GM21717 (cell line): ENCODE results near the gene AIPL1.

Source experiments
- ATAC-seq: cut with Tn5 transposase; IDR thresholded peaks from one replicate; pipeline ENCODE4 v1.9.1; 2021; ENCODE audit warnings: mild to moderate bottlenecking, moderate library complexity; ENCODE audit not compliant: unreplicated experiment

The AIPL1 gene

GRCh38 chr17:6421700-6422604 is 13.0 kb downstream of the AIPL1 start:
- ATAC-seq, result no peak

- ATAC-seq, result no peak
Observed at GRCh38 chr17:6420173-6420641, 14.7 kb downstream of the AIPL1 start.

DNA sequence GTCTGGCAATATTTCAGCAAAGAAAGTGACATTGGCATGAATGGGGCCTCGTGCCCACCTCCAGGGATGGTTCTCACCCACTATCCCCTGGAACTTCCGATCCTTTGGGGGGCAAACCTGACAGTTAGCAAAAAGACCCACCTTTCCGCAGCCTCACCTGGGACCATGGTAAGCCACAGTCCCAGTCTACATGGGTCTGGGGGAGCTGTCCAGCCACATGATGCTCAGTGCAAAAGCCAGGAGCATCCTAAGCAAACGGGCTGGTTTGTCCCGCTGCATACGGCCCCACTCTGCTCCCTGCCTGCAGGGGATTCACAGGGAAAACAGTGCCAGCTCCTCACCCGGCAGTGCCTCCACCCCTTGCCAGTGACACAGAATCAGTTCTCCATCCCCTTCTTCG is 19.3 kb downstream of the AIPL1 start:
- no peak for ATAC-seq

GRCh38 chr17:6413065-6413464 is 21.9 kb downstream of the AIPL1 start:
- no peak for ATAC-seq

DNA sequence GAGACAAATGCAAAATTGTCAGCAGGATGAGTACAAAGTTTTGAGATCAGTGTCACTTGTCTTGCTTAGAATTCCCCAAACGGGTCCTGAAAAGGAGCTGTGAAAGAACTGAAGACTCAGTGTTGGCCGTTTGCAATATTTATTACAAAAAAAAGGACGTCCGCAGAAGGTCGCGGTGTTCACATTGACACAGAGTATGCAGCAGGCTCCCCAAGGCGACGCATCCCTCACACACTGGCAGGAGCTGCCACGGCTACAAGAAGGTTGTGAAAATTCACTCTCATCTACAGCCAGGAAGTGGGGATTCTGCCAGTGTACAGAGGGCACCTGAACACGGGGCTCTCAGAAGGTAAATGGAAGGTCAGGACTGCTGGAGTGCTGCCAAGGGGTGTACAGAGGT is 26.2 kb downstream of the AIPL1 start:
- no peak for ATAC-seq

DNA sequence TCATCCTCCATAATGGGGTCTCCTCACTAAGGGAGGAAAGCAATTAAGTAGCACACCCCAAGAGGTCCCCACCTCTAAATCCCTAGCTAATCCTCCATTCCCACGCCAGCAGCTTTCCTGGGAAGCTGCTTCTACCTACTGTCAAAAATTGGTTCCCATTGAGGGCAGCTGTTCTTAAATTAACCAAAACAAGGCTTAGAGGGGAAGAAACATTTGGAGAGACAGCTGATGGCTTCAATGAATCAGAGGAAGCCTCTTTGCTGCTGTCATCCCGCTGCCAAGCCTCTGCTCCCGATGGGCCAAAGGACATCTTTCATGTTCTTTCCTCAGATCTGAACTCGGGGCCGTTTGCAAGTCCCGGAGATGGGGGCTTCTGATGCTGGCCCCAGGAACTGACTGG is 26.6 kb downstream of the AIPL1 start:
- no peak for ATAC-seq

- no peak for ATAC-seq
Observed at GRCh38 chr17:6402258-6402657, 32.7 kb downstream of the AIPL1 start.

DNA sequence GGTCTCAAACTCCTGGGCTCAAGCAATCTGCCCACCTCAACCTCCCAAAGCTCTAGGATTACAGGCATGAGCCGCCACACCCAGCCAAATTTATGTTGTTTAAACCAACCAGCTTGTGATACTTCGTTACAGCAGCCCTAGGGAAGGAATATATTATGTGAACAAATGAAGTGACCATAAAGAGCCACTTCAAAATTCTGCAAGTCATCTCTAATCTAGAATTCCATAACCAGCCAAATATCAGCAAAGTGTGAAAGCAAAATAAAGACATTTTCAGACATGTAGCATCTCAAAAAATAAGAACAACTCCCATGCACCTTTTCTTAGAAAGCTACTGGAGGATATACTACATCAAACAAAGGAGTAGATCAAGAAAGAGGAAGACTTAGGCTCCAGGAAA is 36.0 kb downstream of the AIPL1 start:
- no peak for ATAC-seq

DNA sequence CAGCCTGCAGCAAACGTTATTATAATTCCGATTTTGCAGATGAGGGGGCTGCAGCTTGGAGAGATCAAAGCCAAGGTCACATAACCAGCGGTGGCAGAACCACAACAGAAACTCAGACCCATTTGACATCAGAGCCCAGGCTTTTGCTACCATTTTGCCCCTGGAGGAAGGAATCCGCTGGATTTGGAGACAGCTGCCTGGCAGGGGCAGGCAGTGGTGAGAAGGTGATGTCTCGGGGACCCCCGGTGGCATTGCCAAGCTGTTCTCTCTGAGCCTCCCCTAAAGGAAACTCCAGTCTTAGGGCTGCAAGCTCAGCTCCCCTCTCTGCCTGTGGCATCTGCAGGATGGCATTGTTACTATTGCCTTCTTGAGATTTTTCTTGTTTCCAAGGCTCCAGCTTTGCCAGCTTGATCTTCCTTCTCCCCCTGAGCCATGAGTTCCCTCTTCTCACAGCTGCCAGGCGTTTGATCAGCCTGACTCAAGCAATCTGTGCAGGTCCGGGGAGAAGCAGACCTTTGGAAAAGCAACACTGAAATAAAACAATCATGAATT is 40.8 kb downstream of the AIPL1 start:
- no peak for ATAC-seq

- ATAC-seq, result no peak
Observed at GRCh38 chr17:6393351-6393952, 41.5 kb downstream of the AIPL1 start.

GRCh38 chr17:6392609-6393350 is 42.1 kb downstream of the AIPL1 start:
- ATAC-seq, result no peak

- no peak for ATAC-seq
Observed at GRCh38 chr17:6388416-6388815, 46.5 kb downstream of the AIPL1 start.

DNA sequence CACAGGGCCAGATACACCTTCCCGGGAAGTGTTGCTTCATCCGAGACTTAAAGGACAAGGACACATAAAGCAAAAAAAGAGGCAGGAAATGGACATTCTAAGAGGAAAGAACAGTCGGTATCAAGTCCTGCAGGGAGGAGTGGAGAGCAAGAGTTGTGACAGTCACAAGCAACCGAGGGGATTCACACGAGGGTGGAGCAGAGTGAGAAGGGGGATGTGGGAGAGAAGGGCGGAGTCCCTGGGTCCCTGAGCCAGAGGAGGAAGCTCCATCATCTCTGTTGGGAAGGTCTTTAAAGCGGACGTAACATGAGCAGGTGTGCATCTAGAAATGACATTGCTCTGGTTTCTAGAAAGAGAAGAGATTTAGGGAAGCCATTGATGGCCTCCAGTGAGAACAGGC is 47.1 kb downstream of the AIPL1 start:
- no peak for ATAC-seq

DNA sequence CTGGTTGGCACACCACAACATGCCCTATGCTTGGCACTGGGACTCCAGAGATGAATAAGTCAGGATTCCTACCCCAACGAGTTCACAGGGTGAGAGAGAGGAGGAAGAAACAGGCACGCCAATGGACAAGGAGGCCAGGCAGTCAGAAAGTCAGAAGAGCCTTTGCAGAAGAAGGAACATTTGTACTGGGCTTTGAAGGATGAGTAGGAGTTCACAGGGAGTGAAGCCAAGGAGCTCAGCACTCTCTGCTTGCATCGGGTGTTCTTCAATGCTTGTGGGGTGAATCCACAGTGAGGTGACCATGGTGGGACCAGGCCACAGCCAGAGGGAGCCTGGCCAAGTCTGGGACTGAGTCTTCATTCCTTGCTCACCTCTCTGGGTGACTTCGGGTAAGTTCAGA is 47.5 kb downstream of the AIPL1 start:
- ATAC-seq, result no peak

DNA sequence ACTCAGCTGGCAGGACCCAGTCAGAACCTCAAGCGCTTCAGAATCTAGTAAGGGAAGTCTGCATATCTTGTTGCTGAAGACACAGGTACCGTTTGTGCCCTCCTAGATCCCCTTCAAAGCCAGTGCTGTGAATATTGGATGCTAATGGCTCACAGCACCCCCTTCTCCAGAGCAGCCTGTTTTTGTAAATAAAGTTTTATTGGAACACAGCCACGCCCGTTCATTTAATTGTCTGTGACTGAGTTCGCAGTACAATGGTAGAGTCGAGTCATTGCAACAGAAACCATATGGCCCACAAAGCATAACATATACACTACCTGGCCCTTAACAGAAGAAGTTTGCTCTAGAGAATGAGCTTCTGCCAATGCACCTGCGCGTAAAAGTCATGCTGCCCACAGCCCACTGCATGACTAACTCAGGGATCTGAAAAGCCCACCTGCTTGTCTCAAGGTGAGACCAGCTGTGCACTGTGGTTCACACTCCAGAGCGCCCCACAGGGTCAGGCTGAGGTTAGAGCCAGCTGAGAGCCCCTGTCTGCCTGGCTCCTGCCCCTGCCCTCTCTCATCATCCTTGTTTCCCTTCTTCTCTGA is 48.8 kb downstream of the AIPL1 start:
- ATAC-seq, result no peak

DNA sequence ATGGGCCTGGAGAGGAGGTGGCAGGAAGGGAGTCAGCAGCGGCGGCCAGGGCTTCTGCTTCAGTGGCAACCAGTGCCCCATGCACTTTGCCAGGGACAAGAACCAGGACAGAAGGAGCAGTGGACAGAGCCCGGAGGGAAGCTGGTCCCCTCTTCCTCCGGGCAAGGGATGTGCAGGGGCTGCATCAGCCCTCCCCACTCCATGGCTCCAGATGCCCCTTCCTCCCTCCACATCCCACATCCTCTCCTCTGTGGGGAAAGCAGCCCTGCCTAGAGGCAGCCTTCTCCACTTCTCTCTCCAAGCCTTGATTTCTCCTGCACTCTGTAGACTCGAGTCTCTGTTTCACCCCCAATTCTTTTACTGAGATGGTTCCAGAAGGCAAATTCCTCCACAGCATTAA is 50.4 kb downstream of the AIPL1 start:
- ATAC-seq, result no peak

DNA sequence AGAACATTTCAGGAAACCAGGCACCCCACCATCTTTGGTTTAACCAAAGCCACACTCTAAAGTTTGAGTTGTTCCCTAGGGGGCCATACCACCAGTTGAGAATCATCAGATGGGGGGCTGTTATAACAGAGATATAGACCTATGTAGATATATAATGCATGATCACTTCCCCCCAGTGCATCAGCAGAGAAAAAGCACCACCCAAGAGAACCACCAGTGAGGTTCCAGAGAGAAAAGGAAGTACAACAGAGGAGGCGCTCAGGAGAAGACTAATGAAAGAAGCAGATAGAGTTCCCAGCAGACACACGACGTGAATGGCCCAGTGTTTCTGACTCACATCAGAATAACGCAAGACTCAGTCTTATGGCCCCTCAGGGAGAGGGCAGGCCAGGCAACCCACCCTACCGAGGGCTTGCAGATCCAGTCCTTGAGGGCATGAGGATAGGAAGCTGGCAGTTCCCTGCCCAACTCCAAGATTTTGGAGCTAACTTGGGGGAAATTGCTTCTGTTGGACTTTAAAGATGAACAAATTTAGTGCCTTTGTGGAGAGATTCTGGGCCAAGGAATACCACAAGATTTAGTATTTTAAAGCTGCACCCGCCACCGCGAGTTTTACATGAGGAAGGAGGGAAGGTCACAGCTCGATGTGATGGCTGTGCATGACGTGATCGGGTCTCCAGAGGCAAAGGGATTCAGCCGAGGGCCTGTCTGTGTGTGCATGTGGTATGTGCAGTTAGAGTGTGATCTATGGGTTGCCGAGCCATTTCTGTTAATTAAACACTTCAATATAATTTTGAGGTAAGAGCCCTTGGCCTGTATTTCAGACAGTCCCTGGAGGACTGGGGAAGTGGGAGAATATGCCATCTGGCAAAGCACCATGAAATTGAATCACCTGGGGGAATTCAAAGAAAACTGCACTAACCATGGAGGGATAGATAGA is 53.1 kb downstream of the AIPL1 start:
- no peak for ATAC-seq

GRCh38 chr17:6380915-6381438 is 53.9 kb downstream of the AIPL1 start:
- no peak for ATAC-seq

GRCh38 chr17:6377906-6378305 is 57.0 kb downstream of the AIPL1 start:
- ATAC-seq, result no peak

DNA sequence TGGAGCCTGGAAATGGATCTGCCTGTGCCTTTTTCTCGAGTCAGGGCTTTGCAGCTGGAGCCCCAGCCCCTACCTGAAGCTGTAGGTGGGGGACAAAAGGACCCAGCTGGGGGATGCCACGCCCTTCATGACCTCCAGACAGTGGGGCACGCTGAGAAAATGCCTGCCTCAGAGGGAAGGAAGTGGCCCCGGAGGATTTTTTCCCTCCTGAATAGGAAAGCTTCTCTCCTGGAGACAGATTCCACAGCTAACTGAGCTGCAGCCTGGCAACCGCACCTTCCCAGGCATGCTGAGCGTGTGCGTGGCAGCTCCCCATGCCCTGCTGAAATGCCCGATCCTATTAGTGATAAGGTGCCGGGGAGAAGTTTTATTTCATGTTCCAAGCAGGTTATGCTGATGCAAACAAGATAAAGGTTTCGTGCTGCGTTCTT is 58.0 kb downstream of the AIPL1 start:
- no peak for ATAC-seq
